Pulmonary artery endothelial cell (primary cell): ENCODE data around the gene HAND1. TPM values are rescaled to one million over a fixed set of nuclear protein-coding genes. Genes with fewer than 3 reads are reported as not detected.

Source experiments
- DNase-seq: peaks from one replicate; pipeline ENCODE4 v3.0.0-alpha.2; 2011; ENCODE audit warnings: low read depth, low spot score
- total RNA-seq: library from RNA; depleted of rRNA; stranded (reverse); fragments of >200 nt; gene quantifications from 2 replicates; pipeline ENCODE4 v1.2.3, GENCODE V29; 2014

Gene HAND1
- total RNA-seq, 1 donor from 2014 or later: not detected

DNA sequence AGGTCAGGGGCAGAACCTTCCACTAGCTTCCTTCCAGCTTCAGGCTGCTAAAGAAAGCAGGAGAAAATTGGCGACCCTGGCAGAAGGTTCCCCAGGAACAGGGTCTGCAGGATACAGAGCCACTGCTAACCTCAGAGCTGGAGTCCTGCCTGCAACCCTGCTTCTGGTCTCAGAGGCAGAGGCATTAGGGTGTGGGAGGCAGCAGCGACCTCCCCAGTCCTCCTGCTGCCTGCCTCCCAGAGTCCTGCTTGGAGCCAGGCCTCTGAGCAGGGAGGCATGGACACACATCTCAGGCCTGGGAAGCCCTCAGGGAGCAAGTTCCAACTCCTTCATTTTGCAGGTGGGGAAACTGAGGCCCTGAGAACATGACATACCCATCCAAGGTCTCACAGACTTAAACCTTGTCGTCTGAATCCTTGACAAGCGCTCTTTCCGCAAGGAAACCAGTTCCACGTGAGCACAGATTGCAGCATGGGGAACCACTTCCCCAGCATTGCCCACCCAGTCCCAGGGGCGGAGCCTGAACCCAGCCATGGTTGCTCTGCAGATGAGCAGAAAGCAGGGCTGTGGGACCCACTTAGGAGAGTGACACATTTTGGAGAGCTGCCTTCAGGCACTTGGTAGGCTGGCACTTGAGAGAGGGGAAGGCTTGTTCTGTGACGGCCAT, 28.2 kb upstream of the HAND1 start:
- DNase-seq: no peak

DNA sequence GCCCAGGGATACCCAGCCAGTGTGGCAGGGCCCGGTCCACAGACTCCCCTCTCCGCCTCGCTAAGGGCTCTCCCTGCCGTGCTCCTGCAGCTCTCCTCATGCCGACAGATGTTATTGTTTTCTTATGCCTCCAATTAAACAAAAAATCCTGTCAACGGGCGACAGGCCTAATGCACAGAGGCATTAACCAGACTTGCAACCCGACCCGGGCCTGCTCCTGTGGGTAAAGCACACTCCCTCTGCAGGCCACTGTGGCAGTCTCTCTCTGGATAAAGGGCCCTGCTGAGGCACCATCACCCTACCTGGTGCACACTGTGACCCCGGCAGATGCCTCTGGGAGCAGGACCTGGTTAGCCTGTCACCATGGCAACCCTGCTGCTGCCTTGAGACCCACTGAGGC, 27.5 kb upstream of the HAND1 start:
- no peak for DNase-seq

DNA sequence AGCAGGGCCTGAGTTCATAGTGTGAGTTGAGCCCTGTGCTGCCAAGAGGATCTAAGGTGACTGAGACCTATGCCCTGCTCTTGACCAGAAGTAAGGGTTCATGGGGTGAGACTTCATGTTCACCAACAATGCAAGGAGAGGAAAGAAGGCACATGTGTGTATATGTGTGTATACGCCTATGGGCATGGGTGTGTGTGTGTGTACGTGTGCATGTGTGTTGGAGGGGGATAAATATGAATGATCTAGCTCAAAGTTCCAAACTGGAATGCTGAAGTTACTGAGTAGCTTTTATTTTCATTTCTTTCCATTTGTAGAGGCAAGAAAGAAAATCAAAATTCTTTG, 25.6 kb upstream of the HAND1 start:
- DNase-seq: no peak

DNA sequence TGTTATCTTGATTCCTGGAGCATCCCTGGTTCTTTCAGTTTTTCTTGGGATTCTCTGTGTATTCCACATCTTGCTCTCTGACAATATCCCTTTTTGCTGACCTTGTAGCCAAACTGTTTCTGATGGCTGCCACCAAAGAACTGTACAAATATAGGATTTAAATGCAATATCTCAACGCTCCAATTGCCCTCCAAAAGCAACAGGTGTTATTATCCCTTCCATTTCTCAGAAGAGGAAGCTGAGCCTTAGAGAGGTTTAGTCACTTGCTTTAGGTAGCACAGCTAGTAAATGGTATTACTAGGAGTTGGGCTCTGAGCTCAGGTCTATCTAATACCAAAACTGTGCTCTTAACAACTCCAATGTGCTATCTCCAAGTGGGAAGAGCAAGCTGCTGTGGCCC, 24.2 kb upstream of the HAND1 start:
- DNase-seq: no peak

DNA sequence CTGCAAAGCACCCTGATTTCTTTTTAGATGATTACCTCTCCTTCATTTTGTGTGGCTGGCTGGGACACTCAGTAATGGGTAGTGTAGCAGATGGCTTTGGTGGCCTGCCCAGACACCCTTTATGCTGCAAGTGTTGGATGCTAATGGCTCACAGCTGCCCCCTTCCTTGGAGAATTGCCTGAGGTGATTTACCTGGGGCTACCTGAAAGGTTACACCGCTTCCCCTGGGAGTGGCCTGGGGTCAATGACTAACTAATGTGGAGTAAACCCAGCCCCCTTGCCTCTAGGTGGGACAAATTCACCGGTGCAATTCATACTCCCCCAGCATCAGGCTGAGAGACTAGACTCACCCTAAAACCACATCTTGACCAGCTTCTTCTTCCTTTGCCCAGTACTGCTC, 23.5 kb upstream of the HAND1 start:
- no peak for DNase-seq

DNA sequence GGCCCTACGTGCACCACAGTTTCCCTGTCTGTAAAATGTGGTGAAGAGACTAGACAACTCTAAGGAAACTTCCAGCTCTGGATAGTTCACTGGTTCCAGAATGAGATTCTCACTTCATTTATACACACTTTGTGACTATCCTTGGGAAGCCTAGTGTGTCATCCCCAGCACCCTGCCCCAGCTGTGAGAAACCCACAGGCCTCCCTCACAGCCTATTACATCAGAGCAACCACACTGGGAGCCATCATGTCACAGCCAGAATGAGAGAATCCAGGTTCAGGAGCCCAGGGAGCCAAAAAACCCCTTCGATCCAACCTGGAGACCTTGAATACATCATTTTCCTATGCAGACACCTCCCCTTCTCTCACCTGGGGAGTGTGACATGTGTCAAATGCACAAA, 21.0 kb upstream of the HAND1 start:
- DNase-seq: no peak

DNA sequence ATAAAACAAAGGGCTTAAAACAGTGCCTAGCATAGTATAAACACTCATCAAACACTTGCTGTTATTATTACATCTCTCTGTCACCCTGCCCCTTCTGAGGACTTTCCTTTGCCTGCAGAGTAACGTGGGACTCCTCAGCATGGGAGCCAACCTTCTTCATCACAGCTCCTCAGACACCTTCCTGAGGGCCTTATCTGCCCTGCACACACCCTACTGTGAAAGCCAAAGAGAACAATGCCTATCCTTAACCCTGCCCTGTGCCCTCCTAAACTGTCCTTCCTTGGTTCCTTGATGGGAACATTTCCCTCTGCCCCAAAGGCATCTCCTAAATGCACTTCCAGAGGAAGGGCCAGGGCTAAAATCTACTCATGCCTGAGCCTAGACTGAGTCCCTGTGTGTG, 20.6 kb upstream of the HAND1 start:
- no peak for DNase-seq

DNA sequence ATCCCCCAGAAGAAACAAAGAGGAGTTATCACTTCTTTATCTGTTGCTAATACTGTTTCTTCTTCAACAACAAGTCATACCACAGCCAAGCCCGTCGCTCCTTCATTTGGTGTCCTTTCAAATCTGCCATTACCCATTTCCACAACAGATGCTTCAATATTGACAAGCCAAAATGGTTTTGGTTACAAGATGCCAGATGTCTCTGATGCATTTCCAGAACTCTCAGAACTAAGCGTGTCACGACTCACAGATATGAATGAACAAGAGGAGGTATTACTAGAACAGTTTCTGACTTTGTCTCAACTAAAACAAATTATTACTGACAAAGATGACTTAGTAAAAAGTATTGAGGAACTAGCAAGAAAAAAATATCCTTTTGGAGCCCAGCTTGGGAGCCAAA, 16.0 kb upstream of the HAND1 start:
- DNase-seq: no peak

DNA sequence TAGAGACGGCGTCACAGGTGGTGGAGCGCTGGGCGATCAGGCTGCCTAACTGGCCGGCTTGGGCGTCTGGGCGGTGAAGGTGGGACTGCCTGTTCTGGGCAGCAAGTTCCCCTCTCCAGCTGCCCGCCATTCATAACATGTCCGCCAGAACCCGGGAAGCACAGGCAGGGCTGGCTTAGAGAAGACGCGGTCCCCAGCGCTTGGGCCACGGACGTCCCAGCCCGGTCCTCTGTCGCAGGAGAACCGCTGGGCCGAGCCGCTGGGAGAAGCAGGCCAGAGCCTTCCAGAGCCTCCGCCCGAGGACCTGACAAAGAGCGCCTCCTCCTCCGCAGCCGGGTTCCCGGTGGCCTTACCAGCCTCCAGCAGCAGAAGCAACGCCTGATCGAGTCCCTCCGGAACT, 15.2 kb upstream of the HAND1 start:
- no peak for DNase-seq

DNA sequence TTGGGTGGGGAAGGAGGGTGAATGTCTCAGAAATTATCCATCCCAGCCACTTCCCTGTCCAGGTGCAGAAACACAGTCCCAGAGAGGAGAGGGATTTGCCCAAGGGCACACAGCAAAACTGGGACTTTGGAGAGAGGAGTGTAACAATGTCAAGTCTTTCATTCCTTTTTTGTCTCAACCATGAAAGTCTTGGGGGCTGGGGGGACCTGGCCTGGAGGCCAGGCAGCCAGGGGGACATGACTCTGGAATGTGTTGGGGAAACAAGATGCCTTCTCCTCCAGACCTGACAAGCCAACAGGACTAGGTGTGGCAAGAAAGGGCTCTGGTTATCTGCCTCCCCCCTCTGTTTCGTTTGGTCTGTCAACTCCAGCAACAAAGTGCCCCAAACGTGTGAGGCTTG, 13.9 kb upstream of the HAND1 start:
- no peak for DNase-seq

DNA sequence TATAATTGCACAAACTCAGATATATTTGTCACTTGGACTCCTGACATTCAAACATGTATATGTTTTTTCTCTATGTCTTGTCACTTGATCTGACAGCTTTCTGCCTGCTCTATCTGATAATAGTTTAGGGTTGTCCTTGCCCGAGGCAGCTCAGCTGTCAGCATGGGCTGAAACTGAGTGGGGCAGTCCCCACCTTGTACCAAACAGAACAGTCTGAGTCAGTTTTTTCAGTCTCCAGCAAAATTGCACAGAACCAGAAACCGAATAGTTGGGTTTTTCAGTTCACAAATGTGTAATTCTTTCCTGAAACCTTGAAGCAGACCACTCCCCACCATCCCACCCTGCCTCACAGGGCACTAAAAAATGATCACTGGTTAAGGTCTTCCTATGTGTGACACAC, 9.5 kb upstream of the HAND1 start:
- no peak for DNase-seq

DNA sequence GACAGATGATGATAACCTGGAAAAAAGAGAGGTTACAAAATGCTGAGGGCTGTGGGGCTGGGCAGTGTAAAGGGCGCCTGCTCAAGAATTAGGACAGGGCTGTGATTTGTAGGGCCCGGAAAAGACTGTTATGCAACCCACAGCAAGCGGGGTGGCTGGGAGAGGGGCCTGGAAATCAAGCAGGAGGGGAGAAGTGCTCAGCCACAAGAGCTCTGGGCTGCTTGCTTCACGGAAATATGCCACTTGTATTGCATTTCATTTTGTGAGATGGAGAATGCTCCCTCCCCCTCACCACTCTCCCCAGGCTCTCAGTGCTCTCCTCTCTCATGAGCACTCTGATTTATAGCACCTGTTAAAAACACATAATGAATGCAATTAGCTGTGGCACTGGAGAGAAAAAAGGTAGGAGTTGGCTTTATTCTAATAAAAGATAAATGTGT, 8.4 kb upstream of the HAND1 start:
- DNase-seq: no peak

DNA sequence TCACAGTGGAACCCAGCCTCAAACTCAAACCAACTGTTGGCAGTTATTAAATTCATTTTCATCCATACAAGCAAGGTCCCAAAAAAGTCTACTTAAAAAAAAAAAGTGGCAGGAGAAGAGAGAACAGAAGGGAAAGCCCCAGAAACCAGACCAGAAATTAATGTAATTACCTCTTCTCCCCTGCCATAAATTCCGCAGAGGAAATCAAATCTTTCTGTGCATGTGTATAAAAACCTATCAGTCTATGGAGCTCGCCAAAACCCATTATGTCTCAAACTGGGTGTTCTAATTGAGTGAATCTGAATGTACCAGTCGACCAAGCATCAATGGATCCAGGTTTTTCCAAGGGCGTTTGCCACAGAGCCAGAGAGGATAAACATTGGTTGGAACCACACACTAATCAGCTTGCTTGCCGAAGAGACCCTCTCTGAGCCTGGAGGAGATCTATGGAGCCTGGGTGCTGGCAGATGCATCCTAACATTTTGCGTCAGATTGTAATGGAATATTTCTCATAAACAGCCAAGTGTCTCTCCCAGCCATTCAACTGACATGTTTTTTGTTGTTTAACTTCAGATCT, 7.9 kb upstream of the HAND1 start:
- DNase-seq: no peak

DNA sequence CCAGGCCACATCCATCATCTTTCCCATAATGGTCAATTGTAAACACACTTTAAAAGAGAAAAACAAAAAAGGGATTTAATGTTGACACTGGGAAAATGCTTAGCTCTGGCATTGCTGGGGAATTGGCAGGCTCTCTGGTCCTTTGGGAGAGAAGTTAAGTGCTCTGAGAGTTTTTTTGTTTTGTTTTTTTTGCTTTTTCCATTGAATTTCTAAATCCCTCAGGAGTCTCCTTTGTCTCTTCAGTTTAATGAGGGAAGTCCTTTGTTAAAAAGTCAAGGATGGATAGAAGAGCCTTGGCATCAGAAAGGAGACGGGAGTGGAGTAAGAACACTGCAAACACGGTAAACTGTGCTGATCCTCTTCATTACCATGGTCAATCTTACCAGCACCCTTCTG, 7.1 kb upstream of the HAND1 start:
- no peak for DNase-seq

DNA sequence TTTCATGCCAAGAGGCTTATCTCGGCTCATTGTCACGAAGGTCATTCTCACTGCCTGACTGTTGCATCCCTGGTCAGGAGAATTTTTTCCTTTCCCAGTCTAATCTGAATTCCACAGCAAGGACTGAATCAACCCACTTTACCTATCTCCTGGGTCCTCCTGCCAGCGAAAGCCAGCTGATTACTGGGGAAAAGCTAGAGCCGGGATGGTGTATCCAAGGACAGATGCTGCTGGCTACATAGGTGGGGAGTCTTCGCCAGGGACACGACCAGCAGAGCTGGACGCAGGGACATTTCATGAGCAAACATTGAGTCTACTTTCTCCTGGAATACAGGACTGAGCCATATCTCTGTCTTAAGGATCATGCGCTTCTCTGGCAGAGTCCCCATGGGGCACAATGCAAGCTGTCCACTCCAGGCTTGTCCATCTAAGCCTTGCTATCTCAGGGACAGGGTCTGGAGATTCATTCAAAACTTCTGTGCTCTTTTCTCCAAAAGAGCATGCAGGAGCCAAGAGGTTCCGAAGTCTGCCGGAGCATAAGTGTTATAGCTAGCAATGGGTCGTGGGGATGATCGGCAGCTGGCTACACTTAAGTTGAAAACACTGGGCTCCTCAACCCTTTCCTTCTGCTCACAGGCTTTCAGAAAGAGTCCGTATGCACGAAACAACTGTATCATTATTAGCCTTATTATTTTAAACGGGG, 6.5 kb upstream of the HAND1 start:
- no peak for DNase-seq

DNA sequence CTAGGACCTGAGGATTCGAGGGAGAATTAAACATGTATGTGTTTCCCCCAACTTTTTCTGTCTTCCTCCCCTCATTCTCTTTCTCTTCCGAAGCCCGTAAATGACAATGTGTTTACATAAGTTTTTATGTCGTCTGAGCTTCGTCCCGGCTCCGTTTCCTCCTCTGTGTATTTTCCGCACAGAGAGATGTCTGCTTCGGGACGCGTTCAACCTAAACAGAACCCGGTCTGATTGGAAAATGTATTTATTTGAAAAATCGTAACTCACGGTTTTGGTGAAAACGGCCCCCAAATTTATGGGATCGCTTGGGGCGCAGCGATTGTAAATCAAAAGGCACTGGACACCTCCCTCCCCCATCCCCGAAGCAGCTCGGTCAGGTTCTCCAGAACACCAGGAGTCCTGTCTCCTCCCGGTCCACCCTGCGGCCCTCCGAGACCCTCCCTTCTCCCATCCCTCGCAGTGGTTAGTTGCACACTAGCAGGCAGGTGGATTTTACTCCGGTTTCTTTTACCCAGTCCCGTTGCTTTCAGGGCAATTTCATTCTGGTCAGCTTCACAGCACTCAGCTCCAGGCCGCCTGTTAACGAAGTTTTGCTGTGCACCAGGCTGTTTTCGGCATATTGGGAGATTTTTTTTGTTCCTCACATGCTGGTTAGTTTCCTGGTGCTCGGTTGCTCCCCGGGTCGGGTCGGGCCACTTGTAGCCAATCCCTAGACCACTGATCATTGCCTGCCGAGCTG, 5.8 kb upstream of the HAND1 start:
- no peak for DNase-seq

DNA sequence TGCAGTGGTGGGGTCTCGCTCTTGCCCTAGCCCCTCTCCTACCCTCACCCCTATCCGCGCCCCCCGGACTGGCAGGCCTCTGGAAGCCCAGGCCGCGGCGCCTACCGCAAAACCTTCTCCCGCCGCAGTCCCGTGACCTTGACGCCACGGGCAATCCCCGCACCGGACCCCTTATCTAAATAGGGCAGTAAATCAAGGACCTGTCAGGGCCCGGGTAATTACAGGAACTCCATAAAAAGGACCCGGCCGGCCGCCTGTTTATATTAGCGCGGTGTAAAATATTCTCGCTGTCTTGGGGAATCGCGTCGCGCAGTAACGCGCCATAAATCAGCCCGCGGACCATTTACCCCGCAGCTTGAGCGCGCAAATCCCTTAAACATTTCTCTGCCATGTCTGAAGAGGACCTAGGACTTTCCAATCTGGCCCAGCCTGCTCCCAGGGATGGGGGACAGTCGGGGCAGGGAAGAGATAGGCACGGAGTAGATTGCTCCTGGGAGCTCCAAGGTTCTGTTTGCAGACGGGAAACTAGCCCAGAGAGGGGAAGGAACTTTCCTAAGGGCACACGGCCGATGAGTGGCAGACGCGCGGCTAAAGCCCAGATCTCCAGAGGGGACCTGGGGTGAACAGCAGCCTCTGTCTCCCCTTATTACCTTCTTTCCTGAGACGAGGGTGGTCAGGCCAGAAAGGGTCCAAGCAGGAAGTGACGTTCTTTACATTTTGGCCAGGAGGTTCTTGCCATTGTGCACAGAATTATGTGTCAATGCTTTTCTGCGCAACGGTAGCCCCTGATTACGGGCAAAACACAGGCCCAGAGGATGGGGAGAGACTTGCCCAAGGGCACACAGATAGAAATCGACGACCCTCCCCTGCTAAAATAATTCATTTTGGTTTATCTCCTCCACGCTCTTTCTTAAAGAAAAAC, 4.8 kb upstream of the HAND1 start:
- DNase-seq: no peak

DNA sequence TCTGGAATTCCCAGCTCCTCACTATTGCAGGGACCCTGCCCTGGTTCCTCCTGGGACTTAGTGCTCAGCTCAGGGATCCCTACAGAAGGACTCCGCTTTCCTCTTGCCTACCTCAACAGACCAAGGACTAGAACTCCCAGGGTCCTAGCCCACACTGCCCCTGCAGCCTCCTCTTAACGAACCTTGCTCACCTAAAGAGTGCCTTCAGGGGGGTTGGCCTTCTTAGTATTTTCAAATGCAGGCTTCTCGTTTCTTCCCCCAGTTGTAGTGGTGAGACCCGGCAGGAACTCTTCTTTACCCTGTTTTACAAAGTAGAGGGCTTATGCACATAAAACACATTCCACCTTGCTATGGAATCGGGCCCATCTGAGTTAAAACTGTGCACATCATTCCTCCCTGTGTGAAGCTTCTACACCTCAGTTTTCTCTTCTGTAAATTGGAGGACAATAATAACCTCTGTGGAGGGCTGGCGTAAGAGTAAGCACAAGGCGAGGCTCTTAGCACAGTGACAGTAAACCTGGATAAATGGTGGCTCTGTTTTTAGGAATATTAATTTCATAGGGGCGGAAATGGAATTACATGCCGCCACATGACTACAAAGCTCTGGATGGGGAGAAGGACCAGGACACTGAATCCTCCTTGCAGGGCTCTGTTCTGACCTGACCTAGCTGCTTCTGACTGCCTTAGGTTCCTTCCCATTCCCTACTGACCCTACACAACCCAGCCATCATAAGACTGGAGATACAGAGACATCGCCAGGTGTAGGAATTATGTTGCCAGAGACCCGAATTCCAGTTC, 3.8 kb upstream of the HAND1 start:
- no peak for DNase-seq

DNA sequence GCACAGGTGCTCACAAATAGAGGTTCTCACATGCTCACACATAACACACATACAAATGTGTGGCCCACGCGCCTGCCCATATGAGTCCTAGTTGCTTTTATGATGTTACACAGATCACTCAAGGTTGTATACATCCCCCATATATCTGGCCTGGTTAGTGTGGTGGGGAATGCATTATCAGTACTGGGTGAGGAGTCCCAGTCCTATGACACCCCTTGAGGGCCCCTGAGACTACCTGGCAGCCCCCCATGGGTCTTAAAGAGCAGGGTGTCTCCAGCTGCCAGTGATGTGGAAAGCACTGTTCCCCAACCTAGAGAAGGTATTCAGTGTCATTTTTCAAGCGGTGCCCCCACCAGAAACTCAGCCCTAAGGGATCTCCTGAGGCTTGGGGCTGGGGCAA, 2.8 kb upstream of the HAND1 start:
- no peak for DNase-seq

DNA sequence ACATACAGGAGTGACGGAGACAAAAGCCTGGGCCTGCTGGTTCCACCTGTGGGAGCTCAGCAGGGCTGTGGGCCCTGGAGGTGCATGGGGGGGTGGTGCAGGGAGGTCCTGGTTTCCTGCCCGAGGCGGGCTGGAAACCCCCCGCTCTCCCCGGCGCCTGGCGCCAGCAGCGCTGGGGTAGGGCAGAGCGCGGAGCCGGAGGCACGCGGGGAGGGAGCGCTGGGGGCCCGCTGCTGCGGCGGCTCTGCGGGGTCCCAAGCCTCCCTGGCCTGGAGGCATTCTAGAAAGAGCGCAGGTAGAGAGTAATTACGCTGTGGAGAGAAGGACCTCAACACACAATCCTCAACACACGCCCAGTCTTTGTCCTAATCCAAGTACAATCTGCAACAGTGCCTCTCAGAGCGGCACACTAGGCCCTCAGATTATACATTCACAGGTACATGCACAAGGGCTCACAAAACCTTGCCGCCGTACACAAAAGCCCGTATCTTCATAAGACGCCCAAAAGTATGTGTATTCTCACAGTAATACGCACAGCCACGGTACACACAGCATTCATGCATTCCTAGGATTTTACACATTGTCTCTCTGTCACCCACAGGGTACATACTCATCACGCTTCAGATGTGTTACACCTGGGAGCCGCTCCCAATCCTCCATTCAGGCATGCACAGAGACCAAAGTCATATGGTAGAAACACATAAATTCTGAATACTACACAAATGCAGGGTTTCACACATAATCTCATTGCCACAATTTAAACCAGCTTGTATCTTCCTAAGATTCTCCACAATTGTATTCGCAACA, 2.1 kb upstream of the HAND1 start:
- no peak for DNase-seq
